ENCODE data around the gene CLDN19.

Gene CLDN19

DNA sequence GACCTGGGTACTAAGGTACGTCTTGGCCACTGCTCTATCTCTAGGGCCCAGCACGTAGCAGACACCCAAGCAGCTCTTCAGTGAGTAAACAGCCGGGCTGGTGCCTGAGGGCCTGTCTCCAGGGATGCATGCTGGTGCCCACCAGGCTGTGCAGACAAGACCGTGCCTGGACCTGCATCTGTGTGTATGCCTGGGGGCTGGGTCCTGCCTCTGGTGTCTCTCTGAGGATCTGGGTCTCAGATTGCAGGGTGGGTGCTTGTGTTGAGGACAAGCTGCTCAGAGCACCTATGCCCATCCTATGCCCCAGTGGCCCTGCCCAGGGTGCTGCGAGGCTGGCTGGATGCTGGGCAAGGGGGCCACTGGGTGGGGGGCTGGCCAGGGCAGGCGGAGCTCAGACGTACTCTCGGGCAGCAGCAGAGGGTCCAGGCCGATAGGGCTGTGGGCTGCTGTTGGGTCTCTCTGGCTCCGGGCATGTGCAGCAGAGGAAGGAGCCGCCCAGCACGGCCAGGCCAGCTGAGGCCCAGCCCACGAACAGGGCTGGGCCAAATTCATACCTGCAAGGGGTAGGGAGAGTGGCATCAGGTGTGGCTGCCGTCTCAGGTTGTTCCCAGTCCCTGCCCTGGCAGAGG is 4.4 kb downstream of the CLDN19 start:
- H3F3A ChIP-seq (ENCODE audit: control insufficient read depth, insufficient read depth): no peaks in the 10 kb centered on the region
- TF ChIP-seq, protein P1, sequence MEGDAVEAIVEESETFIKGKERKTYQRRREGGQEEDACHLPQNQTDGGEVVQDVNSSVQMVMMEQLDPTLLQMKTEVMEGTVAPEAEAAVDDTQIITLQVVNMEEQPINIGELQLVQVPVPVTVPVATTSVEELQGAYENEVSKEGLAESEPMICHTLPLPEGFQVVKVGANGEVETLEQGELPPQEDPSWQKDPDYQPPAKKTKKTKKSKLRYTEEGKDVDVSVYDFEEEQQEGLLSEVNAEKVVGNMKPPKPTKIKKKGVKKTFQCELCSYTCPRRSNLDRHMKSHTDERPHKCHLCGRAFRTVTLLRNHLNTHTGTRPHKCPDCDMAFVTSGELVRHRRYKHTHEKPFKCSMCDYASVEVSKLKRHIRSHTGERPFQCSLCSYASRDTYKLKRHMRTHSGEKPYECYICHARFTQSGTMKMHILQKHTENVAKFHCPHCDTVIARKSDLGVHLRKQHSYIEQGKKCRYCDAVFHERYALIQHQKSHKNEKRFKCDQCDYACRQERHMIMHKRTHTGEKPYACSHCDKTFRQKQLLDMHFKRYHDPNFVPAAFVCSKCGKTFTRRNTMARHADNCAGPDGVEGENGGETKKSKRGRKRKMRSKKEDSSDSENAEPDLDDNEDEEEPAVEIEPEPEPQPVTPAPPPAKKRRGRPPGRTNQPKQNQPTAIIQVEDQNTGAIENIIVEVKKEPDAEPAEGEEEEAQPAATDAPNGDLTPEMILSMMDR (IDR thresholded peaks at IDR 0.05; ENCODE audit: low read depth, low read length, poor library complexity, severe bottlenecking): no peak
- no peak for TF ChIP-seq EZH2phosphoT487 (IDR thresholded peaks at IDR 0.05; ENCODE audit: borderline replicate concordance, low read length)
- no peak overlapping the region for H3K4me3 ChIP-seq (ENCODE audit: low read length)
- no peak overlapping the region for H3K27ac ChIP-seq (ENCODE audit: low read depth, low read length)
- no peak overlapping the region for H3K4me2 ChIP-seq (ENCODE audit: low read length)
- no peaks in the 10 kb centered on the region for H3K36me3 ChIP-seq (ENCODE audit: control insufficient read depth, low read length)
- H3K79me2 ChIP-seq (ENCODE audit: control insufficient read depth, low read length): no peaks in the 10 kb centered on the region
- H3K4me1 ChIP-seq (ENCODE audit: control insufficient read depth, low read length): peaks cover 11% of the 10 kb centered on the region
- H3K27me3 ChIP-seq (ENCODE audit: control insufficient read depth, low read length): no peaks in the 10 kb centered on the region
- no peaks in the 10 kb centered on the region for H3K9me2 ChIP-seq (replicated peaks; ENCODE audit: control insufficient read depth, low read length)
- no peaks in the 10 kb centered on the region for H4K20me1 ChIP-seq (ENCODE audit: control insufficient read depth, insufficient read depth, low read depth, low read length)
- no peaks in the 10 kb centered on the region for H3K9me3 ChIP-seq (ENCODE audit: control insufficient read depth, insufficient read depth, low read length)

DNA sequence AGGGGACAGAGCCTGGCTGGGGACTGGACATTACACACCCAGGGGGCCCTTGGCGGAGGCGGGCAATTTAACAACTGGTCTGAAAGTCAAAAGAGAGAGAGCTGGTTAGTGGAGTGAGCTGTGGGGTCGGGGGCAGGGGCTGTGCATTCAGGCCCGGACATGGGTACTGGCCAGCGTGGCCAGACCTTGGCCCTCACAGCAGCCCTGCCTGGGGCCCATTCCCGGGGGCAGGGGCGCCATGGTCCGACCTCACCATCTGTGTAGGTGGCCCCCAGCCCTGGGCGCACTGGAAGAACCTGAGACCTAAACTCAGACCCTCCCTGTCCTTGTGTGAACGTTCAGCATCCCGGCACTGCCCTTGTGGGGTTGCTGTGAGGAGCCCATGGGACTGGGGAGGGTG is 5.0 kb downstream of the CLDN19 start:
- Histone ChIP-seq H3K79me2 (ENCODE audit: control insufficient read depth, low read length) (no peaks in the 10 kb centered on the region), H3K27ac (ENCODE audit: low read depth, low read length) (no peak overlapping the region), H4K20me1 (ENCODE audit: control insufficient read depth, insufficient read depth, low read depth, low read length) (no peaks in the 10 kb centered on the region), H3K4me1 (ENCODE audit: control insufficient read depth, low read length) (peaks cover 11% of the 10 kb centered on the region), H3K36me3 (ENCODE audit: control insufficient read depth, low read length) (no peaks in the 10 kb centered on the region), H3K4me2 (ENCODE audit: low read length) (no peak overlapping the region), H3K9me3 (ENCODE audit: control insufficient read depth, insufficient read depth, low read length) (no peaks in the 10 kb centered on the region), H3F3A (ENCODE audit: control insufficient read depth, insufficient read depth) (no peaks in the 10 kb centered on the region), H3K9me2 (replicated peaks; ENCODE audit: control insufficient read depth, low read length) (no peaks in the 10 kb centered on the region), H3K27me3 (ENCODE audit: control insufficient read depth, low read length) (no peaks in the 10 kb centered on the region), H3K4me3 (ENCODE audit: low read length) (no peak overlapping the region)
- TF ChIP-seq, protein P1 (IDR thresholded peaks at IDR 0.05; ENCODE audit: low read depth, low read length, poor library complexity, severe bottlenecking): no peak
- no peak for TF ChIP-seq EZH2phosphoT487 (IDR thresholded peaks at IDR 0.05; ENCODE audit: borderline replicate concordance, low read length)

DNA sequence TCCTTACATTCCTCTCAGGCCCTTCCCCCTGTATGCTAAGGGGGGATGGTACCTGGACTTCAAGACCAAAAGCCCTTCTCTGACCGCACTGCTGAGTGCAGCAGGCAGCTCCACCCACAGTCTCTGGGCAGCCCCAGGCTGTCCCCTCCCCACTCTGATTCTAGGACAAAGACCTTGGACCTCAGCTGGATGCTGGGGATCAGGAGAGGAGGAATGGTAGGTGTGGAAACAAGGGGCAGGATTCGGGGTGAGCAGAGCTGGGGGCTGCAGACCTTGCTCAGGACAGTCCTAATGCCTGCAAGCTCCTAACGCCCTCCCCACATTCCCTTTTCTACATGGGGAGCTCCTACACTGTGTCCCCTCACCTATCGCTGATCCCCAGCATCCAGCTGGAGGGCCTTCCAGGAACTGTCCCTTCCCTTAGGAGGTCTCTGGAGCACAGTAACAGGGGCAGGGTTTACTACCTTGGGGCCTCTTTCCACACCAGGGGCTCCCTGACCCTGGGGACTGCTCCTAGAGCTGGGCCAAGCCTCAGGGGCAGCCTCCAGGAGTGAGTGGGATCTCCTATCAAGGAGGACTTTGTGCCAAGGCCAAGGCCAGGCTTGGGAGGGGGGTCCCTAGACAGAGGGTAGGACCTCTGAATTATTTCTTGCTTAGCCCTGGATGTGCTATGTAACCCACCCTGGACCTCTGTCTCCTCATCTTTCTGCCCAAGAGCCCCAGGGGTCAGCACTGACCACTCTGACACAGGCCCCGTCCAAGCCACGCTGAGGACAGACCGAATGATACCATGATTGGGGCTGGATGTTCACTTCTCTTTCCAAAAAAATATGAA is 5.6 kb downstream of the CLDN19 start:
- Histone ChIP-seq H3K9me3 (ENCODE audit: control insufficient read depth, insufficient read depth, low read length) (no peaks in the 10 kb centered on the region), H3K4me1 (ENCODE audit: control insufficient read depth, low read length) (peaks cover 11% of the 10 kb centered on the region), H3K79me2 (ENCODE audit: control insufficient read depth, low read length) (no peaks in the 10 kb centered on the region), H3K4me2 (ENCODE audit: low read length) (no peak overlapping the region), H3K9me2 (replicated peaks; ENCODE audit: control insufficient read depth, low read length) (no peaks in the 10 kb centered on the region), H3F3A (ENCODE audit: control insufficient read depth, insufficient read depth) (no peaks in the 10 kb centered on the region), H3K27me3 (ENCODE audit: control insufficient read depth, low read length) (no peaks in the 10 kb centered on the region), H4K20me1 (ENCODE audit: control insufficient read depth, insufficient read depth, low read depth, low read length) (no peaks in the 10 kb centered on the region), H3K4me3 (ENCODE audit: low read length) (no peak overlapping the region), H3K36me3 (ENCODE audit: control insufficient read depth, low read length) (no peaks in the 10 kb centered on the region), H3K27ac (ENCODE audit: low read depth, low read length) (no peak overlapping the region)
- TF ChIP-seq, protein P1 (IDR thresholded peaks at IDR 0.05; ENCODE audit: low read depth, low read length, poor library complexity, severe bottlenecking): no peak
- no peak for TF ChIP-seq EZH2phosphoT487 (IDR thresholded peaks at IDR 0.05; ENCODE audit: borderline replicate concordance, low read length)

All from DOHH2 (cell line).